Prostate gland (tissue), 2 donors: ENCODE results near the gene GMPPB. TPM values are rescaled to one million over a fixed set of nuclear protein-coding genes. Genes with fewer than 3 reads are reported as not detected.

ENCODE experiments used
- DNase-seq: peaks from one replicate; pipeline ENCODE4 v3.0.0-alpha.2; 2019; ENCODE audit warnings: low spot score
- H3K27ac ChIP-seq, 2 donors: fragments of 200-600 bp; sonication (generic); 2 replicates each; pipeline ENCODE4 v1.5.1; 2017 to 2019
- H3K27me3 ChIP-seq: fragments of 200-600 bp; sonication (generic); replicated peaks from 2 replicates; pipeline ENCODE4 v1.5.1; 2019; ENCODE audit not compliant: insufficient read depth
- H3K36me3 ChIP-seq, 2 donors: fragments of 200-600 bp; sonication (generic); 1 replicate in 1 of 2; 2 replicates in 1 of 2; pipeline versions ENCODE4 v1.5.1 to v1.8.1; 2017 to 2019
- H3K4me1 ChIP-seq: fragments of 200-600 bp; sonication (generic); replicated peaks from 2 replicates; pipeline ENCODE4 v1.5.1; 2019
- H3K4me3 ChIP-seq, 2 donors: fragments of 200-600 bp; sonication (generic); 2 replicates each; pipeline ENCODE4 v1.5.1; 2017 to 2019
- H3K9me3 ChIP-seq: fragments of 200-600 bp; sonication (generic); 2 replicates; pipeline ENCODE4 v1.5.1; 2017
- CTCF ChIP-seq, 4 experiments: fragments of 200-600 bp in 2 of 4; fragments of 450-650 bp in 2 of 4; sonication (generic) in 2 of 4; IDR thresholded peaks; 1 replicate in 3 of 4; 2 replicates in 1 of 4; pipeline ENCODE4 v1.5.1; 2016 to 2019; ENCODE audit warnings: antibody characterized with exemption in 4 of 4, mild to moderate bottlenecking in 2 of 4, moderate library complexity in 2 of 4
- POLR2A ChIP-seq: fragments of 450-650 bp; IDR thresholded peaks from one replicate; pipeline ENCODE4 v1.6.1; 2016; ENCODE audit warnings: antibody characterized with exemption, mild to moderate bottlenecking
- POLR2AphosphoS5 ChIP-seq: sonication (generic); formaldehyde crosslinking; IDR thresholded peaks from one replicate; pipeline ENCODE4 v1.6.1; 2017; ENCODE audit warnings: antibody characterized with exemption
- WGBS: methylation state at CpG from one replicate; pipeline ENCODE4 v1.1.5; 2018; 5-methylcytosine and 5-hydroxymethylcytosine counted together
- intact Hi-C: fragments of 100-400 bp; cut with DNase I; formaldehyde crosslinking; loops from one replicate; pipeline ENCODE4 v1.14.2; 2022
- total RNA-seq, 2 donors: library from RNA; depleted of rRNA; stranded (reverse); fragments of >200 nt; gene quantifications; one replicate each; pipeline ENCODE4 v1.1.0, GENCODE V29; 2016

The GMPPB gene
- total RNA-seq, 2 donors from 2014 or later, result 28.8 to 60.1 TPM

DNA sequence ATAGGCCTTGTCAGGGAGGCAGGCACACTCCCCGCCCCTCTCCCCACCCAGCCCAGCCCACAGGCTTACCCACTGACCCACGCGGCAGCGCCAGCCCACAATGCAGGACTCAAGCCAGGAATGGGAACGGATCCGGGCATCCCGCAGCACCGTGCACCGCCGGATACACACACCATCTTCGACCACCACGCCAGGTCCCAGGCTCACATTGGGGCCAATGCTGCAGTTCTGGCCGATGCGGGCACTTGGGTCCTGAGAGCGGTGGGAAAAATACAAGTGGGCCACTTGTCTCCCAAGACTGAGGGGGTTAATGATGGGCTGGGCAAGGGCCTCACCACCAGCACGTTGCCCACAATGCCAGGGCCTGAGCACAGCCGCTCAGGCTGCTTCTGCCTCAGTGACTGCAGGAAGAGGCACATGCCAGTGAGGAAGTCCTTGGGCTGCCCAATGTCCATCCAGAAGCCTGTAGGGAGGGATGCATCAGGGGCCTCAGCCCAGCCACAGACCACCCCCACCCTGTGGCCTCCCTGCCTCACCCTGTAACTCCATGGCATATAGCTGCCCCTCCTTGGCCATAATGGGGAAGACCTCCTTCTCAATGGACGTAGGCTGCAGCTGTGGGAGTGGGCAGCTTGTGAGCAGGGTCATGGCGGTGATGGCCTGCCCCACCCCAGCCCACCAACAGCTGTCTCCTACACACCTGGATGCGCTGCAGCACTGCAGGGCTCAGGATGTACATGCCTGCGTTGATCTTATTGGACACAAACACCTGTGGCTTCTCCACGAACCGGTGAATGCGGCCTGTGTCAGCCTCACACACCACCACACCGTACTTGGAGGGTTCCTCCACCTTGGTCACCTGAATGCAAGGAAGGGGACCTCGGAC, 1.6 kb downstream of the GMPPB start:
- intact Hi-C loops, result loop anchor here (5.0 kb wide), 1 partner anchor 65 kb away; the partner anchor contains the start of gene IP6K1
- no peak for DNase-seq
- Histone ChIP-seq H3K9me3 (no peaks in the 10 kb centered on the region), H3K4me3 (peak overlapping the region in 1 of 2 donors; percentile 92), H3K27me3 (no peaks in the 10 kb centered on the region), H3K36me3 (peaks cover 0 to 9% of the 10 kb centered on the region in 2 donors), H3K4me1 (peaks cover 20% of the 10 kb centered on the region), H3K27ac (peak overlapping the region; percentile 97 to 98)
- TF ChIP-seq CTCF (IDR thresholded peaks at IDR 0.05) (no peak), POLR2A (no peak), POLR2AphosphoS5 (no peak)
- WGBS, result 86% methylated on average over 26 of the region's 26 CpGs

DNA sequence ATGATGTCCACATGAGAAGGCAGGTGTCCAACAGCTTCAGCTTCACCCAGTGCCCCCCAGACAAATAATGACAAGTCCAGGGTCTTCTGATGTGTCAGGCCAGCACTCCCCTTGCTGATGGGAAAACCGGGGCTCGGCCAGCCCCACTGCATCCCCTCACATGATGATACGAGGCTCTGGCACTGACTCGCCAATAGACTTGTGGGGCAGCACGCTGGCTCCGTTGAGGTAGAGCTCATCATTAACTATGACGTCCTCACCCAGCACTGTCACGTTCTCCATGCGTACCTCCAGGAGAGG, 2.2 kb downstream of the GMPPB start:
- Histone ChIP-seq H3K4me3 (no peak overlapping the region), H3K27me3 (no peaks in the 10 kb centered on the region), H3K9me3 (no peaks in the 10 kb centered on the region), H3K4me1 (peaks cover 20% of the 10 kb centered on the region), H3K27ac (no peak overlapping the region), H3K36me3 (peaks cover 0 to 5% of the 10 kb centered on the region in 2 donors)
- WGBS, result 69% methylated on average over 9 of the region's 9 CpGs
- intact Hi-C loops, result loop anchor here (5.0 kb wide), 1 partner anchor 66 kb away; the partner anchor contains the start of gene IP6K1
- no peak for TF ChIP-seq POLR2AphosphoS5
- DNase-seq, result no peak

GRCh38 chr3:49720855-49721595, 2.7 kb downstream of the GMPPB start:
- H3K4me1 ChIP-seq, result peaks cover 20% of the 10 kb centered on the region
- no peaks in the 10 kb centered on the region for H3K27me3 ChIP-seq
- 54% methylated on average over 4 of the region's 4 CpGs for WGBS
- H3K27ac ChIP-seq, result no peak overlapping the region
- H3K36me3 ChIP-seq, result peaks cover 0 to 5% of the 10 kb centered on the region in 2 donors
- TF ChIP-seq POLR2A (no peak), CTCF (IDR thresholded peaks at IDR 0.05) (no peak), POLR2AphosphoS5 (no peak)
- intact Hi-C loops, result loop anchor here (5.0 kb wide), 1 partner anchor 66 kb away; the partner anchor contains the start of gene IP6K1
- no peak overlapping the region for H3K4me3 ChIP-seq
- no peaks in the 10 kb centered on the region for H3K9me3 ChIP-seq
- DNase-seq, result no peak

GRCh38 chr3:49719214-49719884, 4.4 kb downstream of the GMPPB start, which contains the start of gene AMIGO3:
TSS of gene AMIGO3 (minus strand) at chr3:49719684. CDS start at chr3:49719465, 219 bp downstream.
- Histone ChIP-seq H3K4me1 (peaks cover 15% of the 10 kb centered on the region), H3K27ac (peak within 1 kb of the TSS; percentile 2 to 56), H3K27me3 (no peaks in the 10 kb centered on the region), H3K9me3 (no peaks in the 10 kb centered on the region), H3K4me3 (peak within 1 kb of the TSS; percentile 26 to 45), H3K36me3 (peaks cover 0 to 5% of the 10 kb centered on the region in 2 donors)
- peak; percentile 96 for DNase-seq
- under 1% methylated on average over 36 of the region's 50 CpGs for WGBS
- TF ChIP-seq POLR2A (peak; percentile 96), CTCF (IDR thresholded peaks at IDR 0.05) (peak in 3 of 4 experiments; percentile 33 to 65 (median 50)), POLR2AphosphoS5 (peak; percentile 99)
- intact Hi-C loops, result no loop called here

DNA sequence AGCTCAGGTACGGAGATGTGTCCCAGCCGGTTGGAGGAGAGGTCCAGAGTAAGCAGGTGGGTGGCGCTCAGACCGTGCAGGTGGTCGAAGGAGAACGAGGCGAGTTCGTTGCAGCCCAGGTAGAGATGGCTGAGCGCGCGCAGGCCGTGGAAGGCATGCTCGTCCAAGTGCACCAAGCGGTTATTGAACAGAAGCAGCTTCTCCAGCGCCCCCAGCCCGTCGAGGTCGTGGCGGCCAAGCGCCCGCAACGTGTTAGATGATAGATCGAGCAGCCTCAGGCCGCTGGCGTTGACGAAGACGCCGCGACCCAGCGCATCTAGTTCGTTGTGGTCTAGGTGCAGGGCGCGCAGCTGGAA, 4.9 kb downstream of the GMPPB start:
- Histone ChIP-seq H3K4me3 (peak overlapping the region; percentile 26 to 45), H3K9me3 (no peaks in the 10 kb centered on the region), H3K27ac (no peak overlapping the region), H3K36me3 (peaks cover 0 to 5% of the 10 kb centered on the region in 2 donors), H3K27me3 (no peaks in the 10 kb centered on the region), H3K4me1 (peaks cover 13% of the 10 kb centered on the region)
- no peak for DNase-seq
- TF ChIP-seq POLR2A, result no peak
- no peak for TF ChIP-seq POLR2AphosphoS5
- TF ChIP-seq CTCF (IDR thresholded peaks at IDR 0.05), result no peak
- intact Hi-C loops, result no loop called here
- 13% methylated on average over 33 of the region's 33 CpGs for WGBS
